Mucosa of stomach (tissue), 1 donor: ENCODE results near the gene AMOTL2.

Experiments
- H3K27me3 ChIP-seq: one replicate; pipeline ENCODE4 v1.7.0; 2013; ENCODE audit warnings: mild to moderate bottlenecking, low read length; ENCODE audit not compliant: control insufficient read depth, insufficient read depth
- H3K36me3 ChIP-seq: one replicate; pipeline ENCODE4 v1.7.0; 2013; ENCODE audit warnings: low read length; ENCODE audit not compliant: control insufficient read depth, insufficient read depth
- H3K4me1 ChIP-seq: one replicate; pipeline ENCODE4 v1.7.0; 2013; ENCODE audit warnings: mild to moderate bottlenecking, low read length; ENCODE audit not compliant: control insufficient read depth, insufficient read depth
- H3K4me3 ChIP-seq: one replicate; pipeline ENCODE4 v1.7.0; 2013; ENCODE audit warnings: low read length
- H3K9ac ChIP-seq: one replicate; pipeline ENCODE4 v1.7.0; 2013; ENCODE audit warnings: mild to moderate bottlenecking, low read length, moderate library complexity
- H3K9me3 ChIP-seq: one replicate; pipeline ENCODE4 v1.7.0; 2013; ENCODE audit warnings: mild to moderate bottlenecking, low read length, moderate library complexity; ENCODE audit not compliant: control insufficient read depth
- donor health status: Pancreatic carcinoma.

AMOTL2 gene

DNA sequence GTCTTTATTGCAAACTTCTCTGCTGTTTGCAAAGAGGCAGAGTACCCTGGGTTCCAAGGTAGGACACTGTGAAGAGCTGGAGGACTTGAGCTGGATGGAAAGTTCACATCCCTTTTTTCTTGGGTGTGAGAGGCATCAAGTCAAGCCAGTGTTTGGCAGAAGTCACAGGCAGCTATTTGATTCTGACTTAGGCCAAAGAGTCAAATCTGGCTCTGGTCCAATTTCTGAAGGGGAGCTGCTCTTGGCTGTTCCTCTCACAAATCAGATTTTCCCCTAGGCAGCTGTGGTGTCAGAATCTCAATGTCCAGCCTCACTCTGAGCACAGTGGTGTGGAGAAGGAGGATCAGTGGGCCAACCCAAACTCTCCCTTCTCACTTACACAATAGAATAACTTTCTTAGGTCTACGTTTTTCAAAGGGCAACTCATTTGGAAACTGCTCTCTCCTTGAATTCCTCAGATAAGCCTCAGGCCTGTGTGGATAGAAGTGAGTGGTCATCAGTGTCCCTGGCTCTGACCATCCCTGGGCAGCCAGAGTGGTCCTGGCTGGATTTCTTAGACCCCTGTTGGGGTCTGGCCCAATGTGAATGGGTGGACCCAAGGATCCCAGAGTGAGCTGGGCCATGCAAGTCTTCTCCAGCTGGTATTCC is 18.2 kb upstream of the AMOTL2 start:
- Histone ChIP-seq H3K4me3 (no peak overlapping the region), H3K27me3 (no peaks in the 10 kb centered on the region), H3K36me3 (no peaks in the 10 kb centered on the region), H3K4me1 (no peaks in the 10 kb centered on the region), H3K9me3 (no peaks in the 10 kb centered on the region), H3K9ac (no peak overlapping the region)

DNA sequence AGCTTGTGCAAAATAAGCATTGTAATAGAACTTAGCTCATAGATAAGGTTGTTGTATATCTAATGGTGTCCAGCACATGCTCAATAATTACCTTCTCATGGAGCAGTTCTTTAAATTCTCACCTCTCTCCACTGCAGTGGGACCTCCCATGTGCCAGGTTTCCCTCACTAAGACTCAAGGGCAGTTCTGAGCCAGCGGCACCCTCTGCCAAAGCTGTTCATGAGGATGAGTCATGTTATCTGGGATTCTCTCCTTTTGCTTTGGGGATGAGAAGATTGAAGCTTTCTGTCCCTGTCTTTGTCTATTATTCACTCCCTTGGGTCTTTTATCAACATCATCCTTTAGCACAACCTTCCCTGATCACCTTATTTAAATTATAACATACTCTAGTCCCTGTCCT is 15.6 kb upstream of the AMOTL2 start:
- Histone ChIP-seq H3K36me3 (no peaks in the 10 kb centered on the region), H3K9me3 (no peaks in the 10 kb centered on the region), H3K9ac (no peak overlapping the region), H3K4me3 (no peak overlapping the region), H3K27me3 (no peaks in the 10 kb centered on the region), H3K4me1 (no peaks in the 10 kb centered on the region)

DNA sequence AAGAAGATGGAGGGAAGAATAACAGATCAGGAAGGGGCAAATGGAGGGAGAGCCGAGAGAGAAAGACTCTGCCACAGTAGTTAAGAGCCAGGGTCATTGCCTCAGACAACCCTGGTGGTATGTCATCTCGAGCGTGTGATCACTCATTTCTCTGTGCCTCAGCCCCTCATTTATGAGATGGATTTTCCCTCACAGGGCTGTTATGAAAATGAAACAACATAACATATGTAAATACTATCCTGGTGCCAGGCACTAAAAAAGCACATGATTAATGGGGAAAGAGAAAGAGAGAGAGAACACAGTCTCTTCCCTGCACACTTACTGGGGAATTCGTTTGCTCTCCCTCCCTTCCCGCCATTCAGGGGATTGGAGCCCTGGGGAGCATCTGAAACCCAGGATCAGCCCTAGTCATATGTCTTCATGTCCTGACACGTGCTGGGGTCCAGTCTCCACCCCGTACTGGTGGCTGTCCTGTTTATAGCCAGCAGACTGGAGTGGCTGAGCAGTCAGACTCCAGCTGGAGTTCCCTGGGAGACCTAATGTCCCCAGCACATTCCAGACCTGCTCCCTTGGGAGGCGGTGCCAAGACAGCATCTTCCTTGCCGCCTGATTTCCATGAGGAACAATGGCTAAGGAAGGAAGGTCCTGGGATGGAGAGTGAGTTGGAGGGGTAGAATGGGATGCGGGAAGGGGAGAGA is 14.7 kb upstream of the AMOTL2 start:
- H3K36me3 ChIP-seq: no peaks in the 10 kb centered on the region
- H3K9ac ChIP-seq: no peak overlapping the region
- no peaks in the 10 kb centered on the region for H3K27me3 ChIP-seq
- H3K4me3 ChIP-seq: no peak overlapping the region
- H3K9me3 ChIP-seq: no peaks in the 10 kb centered on the region
- no peaks in the 10 kb centered on the region for H3K4me1 ChIP-seq

DNA sequence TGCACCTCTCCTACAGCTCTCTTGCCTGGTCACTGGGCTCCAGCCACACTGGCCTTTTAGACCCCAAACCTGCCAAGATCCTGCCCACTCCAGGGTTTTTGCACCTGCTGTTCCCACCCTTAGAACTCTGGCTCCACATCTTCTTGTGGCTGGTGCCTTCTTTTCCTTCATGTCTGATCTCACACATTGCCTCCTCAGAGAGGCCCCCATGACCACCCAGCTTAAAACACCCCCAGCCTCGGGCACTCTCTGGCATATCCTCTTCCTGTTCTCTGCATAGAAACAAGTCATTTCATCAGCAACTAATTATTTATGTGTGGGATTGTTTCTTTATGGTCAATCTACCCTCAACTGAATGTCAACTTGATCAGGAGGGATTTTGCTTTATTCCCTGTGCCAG is 14.0 kb upstream of the AMOTL2 start:
- no peaks in the 10 kb centered on the region for H3K36me3 ChIP-seq
- no peak overlapping the region for H3K9ac ChIP-seq
- H3K4me3 ChIP-seq: no peak overlapping the region
- no peaks in the 10 kb centered on the region for H3K4me1 ChIP-seq
- no peaks in the 10 kb centered on the region for H3K9me3 ChIP-seq
- no peaks in the 10 kb centered on the region for H3K27me3 ChIP-seq

DNA sequence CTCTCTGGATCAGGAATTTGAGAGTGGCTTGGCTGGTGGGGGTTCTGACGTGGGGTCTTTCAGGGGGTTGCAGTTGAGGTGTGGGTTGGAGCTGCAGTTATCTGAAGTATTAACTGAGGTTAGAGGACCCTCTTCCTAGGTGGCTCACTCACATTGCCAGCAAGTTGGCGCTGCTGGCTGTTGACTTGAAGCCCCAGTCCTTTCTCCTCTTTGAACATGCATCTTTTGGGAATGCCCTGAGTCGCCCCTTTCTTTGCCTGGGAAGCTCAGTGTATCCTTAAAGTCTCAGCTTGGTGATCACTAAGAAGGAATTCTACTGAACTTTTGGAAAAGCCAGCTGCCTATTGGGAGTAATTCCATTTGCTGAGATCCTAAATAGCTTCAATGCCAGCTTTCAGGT is 13.0 kb upstream of the AMOTL2 start:
- H3K4me3 ChIP-seq: no peak overlapping the region
- H3K27me3 ChIP-seq: no peaks in the 10 kb centered on the region
- no peaks in the 10 kb centered on the region for H3K36me3 ChIP-seq
- peaks cover 2% of the 10 kb centered on the region for H3K4me1 ChIP-seq
- no peaks in the 10 kb centered on the region for H3K9me3 ChIP-seq
- no peak overlapping the region for H3K9ac ChIP-seq

DNA sequence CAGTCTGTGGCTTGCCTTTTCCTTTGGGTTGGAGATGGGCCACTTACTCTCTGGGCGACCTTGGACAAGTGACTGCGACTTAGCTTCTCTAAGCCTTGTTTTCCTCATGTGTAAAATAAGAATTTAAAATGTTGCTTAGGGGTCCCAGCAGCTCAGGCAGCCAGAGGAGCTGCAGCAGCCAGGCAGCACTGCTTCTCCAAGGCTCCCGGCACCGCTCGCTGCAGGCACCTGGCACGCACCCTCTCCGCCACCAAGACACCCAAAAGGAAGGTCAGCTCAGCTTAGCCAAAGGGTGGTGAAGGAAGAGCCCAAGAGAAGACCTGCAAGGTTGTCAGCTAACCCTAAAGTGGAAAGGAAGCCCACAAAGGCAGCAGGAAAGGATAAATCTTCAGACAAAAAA is 10.7 kb upstream of the AMOTL2 start:
- Histone ChIP-seq H3K27me3 (no peaks in the 10 kb centered on the region), H3K9me3 (no peaks in the 10 kb centered on the region), H3K9ac (no peak overlapping the region), H3K36me3 (no peaks in the 10 kb centered on the region), H3K4me3 (no peak overlapping the region), H3K4me1 (peaks cover 15% of the 10 kb centered on the region)

DNA sequence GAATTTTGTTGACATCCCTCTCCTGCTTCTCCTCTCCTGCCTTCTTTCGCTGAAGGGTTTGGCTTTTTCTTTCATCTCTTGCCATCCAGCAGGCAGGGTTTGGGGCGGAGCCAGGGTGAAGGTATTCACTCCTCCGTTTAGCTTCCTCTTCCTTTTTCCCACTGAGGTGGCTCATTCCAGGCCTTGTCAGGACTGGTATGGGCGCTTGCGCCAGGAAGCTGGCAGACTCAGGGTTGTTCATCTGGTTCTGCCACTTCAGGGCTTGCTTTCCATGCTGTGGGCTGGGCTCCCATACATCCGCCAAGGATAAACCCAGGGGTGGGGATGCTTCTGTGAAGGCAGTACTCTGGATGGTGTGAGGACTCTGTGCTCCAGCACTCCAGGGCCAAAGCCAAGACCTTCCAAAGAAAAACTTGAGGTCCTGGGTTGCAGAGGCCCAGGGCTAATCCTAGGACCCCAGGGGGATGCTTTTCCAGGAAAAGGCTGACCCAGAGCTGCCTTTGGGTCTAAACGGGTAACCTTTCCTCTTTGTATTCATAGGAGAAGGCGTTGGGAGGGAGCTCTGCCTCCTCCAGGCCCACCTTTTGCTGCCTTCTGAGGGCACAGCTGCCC is 7.7 kb upstream of the AMOTL2 start:
- Histone ChIP-seq H3K9ac (no peak overlapping the region), H3K4me3 (no peak overlapping the region), H3K9me3 (no peaks in the 10 kb centered on the region), H3K4me1 (peaks cover 17% of the 10 kb centered on the region), H3K27me3 (no peaks in the 10 kb centered on the region), H3K36me3 (no peaks in the 10 kb centered on the region)

DNA sequence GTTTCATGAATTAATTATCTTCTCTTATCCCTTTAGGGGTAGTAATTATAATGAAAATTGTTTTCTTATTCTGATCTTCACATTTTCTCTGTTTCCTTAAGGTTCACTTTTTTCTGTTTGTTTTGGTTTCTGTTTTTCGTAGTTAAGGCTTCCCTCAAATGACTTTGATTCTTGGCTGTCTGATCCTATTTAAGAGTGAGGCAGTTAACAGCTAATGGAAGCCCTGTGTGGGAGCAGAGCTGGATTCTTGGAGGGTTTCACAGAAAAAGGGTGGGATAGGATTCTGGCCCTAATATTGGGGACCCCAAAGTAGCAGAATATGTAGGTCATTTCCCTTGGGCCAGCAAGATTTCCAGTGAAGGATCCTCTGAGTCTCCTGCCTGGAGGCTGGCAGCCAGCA is 6.8 kb upstream of the AMOTL2 start:
- H3K36me3 ChIP-seq: no peaks in the 10 kb centered on the region
- H3K9me3 ChIP-seq: no peaks in the 10 kb centered on the region
- H3K9ac ChIP-seq: no peak overlapping the region
- no peaks in the 10 kb centered on the region for H3K27me3 ChIP-seq
- no peak overlapping the region for H3K4me3 ChIP-seq
- H3K4me1 ChIP-seq: peaks cover 25% of the 10 kb centered on the region

DNA sequence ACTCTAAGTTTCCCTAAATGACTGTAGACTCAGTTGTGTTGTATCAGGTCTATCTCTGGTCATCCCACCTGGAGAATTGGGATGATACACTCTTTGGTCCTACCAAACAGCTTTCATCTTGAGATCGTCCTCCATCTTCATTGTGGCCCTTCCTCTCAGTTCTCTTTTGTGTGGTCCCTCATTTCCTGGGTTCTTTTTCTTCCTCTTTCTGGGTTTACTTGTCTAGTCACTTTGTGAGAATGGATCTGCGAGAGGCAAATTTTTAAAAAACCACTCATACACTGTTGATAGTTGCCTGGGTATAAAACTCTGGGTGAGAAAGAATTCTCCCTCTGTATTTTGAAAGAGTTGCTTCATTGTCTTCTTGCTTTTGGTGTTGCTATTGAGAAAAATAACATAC is 6.0 kb upstream of the AMOTL2 start:
- no peaks in the 10 kb centered on the region for H3K9me3 ChIP-seq
- no peaks in the 10 kb centered on the region for H3K27me3 ChIP-seq
- H3K9ac ChIP-seq: no peak overlapping the region
- H3K4me3 ChIP-seq: no peak overlapping the region
- no peaks in the 10 kb centered on the region for H3K36me3 ChIP-seq
- H3K4me1 ChIP-seq: peaks cover 32% of the 10 kb centered on the region

DNA sequence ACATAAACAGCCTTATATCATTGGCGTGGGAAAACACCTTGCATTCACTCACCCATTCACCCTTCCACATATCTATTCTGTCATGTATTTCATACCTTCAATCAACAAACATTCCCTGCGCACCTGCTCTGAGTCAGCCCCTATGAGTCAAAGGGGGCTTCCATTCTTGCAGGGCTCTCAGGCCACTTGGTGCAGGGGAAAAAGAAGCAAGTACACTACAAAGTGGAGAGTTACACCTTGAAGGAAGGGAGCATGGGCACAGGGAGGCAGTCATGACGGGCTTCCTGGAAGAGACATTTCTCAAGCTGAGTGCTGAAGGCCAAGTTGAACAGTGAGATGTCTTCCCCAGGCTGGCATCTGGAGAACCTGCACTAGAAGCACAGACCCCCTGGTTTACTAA is 4.6 kb upstream of the AMOTL2 start:
- Histone ChIP-seq H3K27me3 (no peaks in the 10 kb centered on the region), H3K4me3 (no peak overlapping the region), H3K9me3 (no peaks in the 10 kb centered on the region), H3K36me3 (no peaks in the 10 kb centered on the region), H3K9ac (no peak overlapping the region), H3K4me1 (peaks cover 36% of the 10 kb centered on the region)

DNA sequence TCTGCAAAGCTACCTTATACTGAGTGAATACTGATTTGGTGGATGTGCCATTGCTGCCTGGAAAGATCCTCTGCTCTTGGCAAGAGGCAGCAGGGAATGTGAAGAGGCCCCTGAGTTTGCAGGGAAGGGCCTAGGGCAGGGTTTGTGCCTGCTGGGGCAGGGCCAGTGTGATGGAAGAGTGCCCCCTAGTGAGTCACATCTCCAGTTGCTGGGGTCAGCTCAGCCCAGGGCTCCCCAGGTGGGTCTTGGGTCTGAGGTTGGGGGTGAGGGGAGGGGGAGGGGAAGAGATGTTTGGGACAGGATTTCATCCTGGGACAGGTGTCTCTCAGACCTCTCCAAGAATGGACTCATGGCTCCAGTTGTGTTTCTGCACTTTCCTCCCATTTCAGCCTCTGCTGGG is 4.1 kb upstream of the AMOTL2 start:
- H3K4me3 ChIP-seq: no peak overlapping the region
- no peaks in the 10 kb centered on the region for H3K27me3 ChIP-seq
- H3K9me3 ChIP-seq: no peaks in the 10 kb centered on the region
- H3K36me3 ChIP-seq: no peaks in the 10 kb centered on the region
- H3K9ac ChIP-seq: no peak overlapping the region
- peaks cover 36% of the 10 kb centered on the region for H3K4me1 ChIP-seq

DNA sequence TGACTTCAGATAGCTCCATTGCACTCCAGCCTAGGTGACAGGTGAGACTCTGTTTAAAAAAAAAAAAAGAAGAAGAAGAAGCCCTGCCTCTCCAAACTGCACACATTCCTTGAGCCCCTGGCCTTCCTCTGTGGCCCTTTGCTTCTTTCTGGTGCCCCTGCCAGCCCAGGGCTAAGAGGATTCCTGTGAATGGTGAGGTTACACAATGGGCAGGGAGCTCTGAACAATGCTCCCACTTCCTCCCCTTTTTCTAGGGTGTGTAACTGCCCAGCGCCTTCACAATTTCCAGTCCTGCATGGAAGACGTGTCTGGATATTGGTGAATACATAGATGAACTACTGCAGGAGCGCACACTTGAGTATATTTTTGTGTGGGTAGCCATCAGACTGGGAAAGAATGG is 3.6 kb upstream of the AMOTL2 start:
- Histone ChIP-seq H3K36me3 (no peaks in the 10 kb centered on the region), H3K27me3 (no peaks in the 10 kb centered on the region), H3K4me3 (no peak overlapping the region), H3K4me1 (peaks cover 36% of the 10 kb centered on the region), H3K9ac (no peak overlapping the region), H3K9me3 (no peaks in the 10 kb centered on the region)
